T-helper 17 cell (primary cell): ENCODE measurements around the gene ACP4. TPM values are rescaled to one million over a fixed set of nuclear protein-coding genes. Genes with fewer than 3 reads are reported as not detected.
A peak's percentile ranks its signal among the peaks of the same experiment; 100 is the strongest.
"Not testable (repeated sequence)": the region's sequence is repeated elsewhere in the genome, so short reads cannot be mapped to it uniquely, and the experiment has no call there.

Source experiments
- ATAC-seq: fragments of 150-1000 bp; cut with Tn5 transposase; 2 replicates; pipeline ENCODE4 v1.10.0; 2021; ENCODE audit warnings: mild to moderate bottlenecking, moderate library complexity
- DNase-seq, 3 donors: peaks; one replicate each; pipeline versions ENCODE4 v3.0.0 to v3.0.0-alpha.2; 2020 to 2021
- H3K9me3 ChIP-seq: one replicate; pipeline ENCODE4 v1.7.0; 2013; ENCODE audit warnings: low read length, mild to moderate bottlenecking; ENCODE audit not compliant: control insufficient read depth, poor library complexity, severe bottlenecking
- H3K27ac Mint-ChIP-seq: one replicate; pipeline ENCODE4 v1.8.0; 2022; ENCODE audit warnings: mild to moderate bottlenecking, moderate library complexity, mixed read lengths
- H3K27me3 Mint-ChIP-seq: one replicate; pipeline ENCODE4 v1.8.0; 2022; ENCODE audit warnings: mixed read lengths
- H3K36me3 Mint-ChIP-seq: one replicate; pipeline ENCODE4 v1.8.0; 2022; ENCODE audit warnings: low read depth, mixed read lengths
- H3K4me1 Mint-ChIP-seq: one replicate; pipeline ENCODE4 v1.8.0; 2022; ENCODE audit warnings: mild to moderate bottlenecking, mixed read lengths
- H3K4me3 Mint-ChIP-seq: one replicate; pipeline ENCODE4 v1.8.0; 2022; ENCODE audit warnings: mild to moderate bottlenecking, moderate library complexity, mixed read lengths
- total RNA-seq, 4 donors: library from RNA in 2 of 4; stranded (reverse) in 2 of 4; gene quantifications; one replicate each; pipeline ENCODE4 v1.2.3 and lab custom pipeline; 2022 to 2026

The ACP4 gene
- total RNA-seq, 2 donors from 2014 or later, result not detected

DNA sequence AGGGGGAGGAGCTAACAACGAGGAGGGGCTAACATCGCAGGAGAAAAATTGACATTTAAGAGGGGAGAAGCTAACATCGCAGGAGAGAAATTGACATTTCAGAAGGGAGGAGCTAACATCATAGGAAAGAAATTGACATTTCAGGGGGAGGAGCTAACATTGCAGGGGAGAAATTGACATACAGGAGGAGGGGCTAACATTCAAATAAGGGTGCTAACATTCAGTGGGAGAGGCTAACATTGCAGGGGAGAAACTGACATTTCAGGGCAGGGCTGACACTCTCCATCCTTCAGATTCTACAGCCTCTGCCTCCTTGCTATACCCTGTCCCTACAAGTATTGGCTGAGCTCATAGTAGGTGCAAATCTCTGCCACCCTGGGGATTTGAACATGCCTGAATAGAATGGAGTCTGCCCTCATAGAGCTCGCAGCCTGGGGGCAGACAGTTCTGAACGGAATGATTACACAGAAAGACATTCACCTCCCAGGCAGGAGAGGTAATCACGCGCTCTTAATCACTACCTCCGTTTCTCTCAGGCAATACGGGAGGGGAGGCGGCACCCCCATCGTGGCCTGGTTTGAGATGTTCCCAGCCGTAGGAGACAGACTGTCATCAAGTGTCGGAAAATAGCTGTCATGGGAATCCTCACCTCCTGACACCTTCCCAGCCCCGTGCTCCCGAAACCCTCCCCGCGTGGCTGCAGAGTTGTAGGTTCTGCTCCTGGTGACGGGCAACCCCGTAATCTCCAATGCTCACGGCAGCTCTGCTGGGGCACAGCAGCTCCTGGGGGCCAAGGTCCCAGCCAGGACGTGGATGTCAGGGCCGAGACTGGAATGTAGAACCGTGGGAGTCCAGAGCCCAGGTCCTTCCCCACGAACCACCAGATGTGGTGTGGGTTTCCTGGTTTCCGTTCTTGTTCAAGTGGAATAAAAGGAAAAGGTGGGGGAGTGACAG is 10.4 kb upstream of the ACP4 start:
- H3K27ac Mint-ChIP-seq, result peak overlapping the region; percentile 37
- ATAC-seq, result no peak
- H3K4me3 Mint-ChIP-seq, result no peak overlapping the region
- H3K27me3 Mint-ChIP-seq, result peaks cover 65% of the 10 kb centered on the region
- H3K36me3 Mint-ChIP-seq, result no peaks in the 10 kb centered on the region
- H3K9me3 ChIP-seq, result no peaks in the 10 kb centered on the region
- H3K4me1 Mint-ChIP-seq, result peaks cover 2% of the 10 kb centered on the region
- no peak for DNase-seq

DNA sequence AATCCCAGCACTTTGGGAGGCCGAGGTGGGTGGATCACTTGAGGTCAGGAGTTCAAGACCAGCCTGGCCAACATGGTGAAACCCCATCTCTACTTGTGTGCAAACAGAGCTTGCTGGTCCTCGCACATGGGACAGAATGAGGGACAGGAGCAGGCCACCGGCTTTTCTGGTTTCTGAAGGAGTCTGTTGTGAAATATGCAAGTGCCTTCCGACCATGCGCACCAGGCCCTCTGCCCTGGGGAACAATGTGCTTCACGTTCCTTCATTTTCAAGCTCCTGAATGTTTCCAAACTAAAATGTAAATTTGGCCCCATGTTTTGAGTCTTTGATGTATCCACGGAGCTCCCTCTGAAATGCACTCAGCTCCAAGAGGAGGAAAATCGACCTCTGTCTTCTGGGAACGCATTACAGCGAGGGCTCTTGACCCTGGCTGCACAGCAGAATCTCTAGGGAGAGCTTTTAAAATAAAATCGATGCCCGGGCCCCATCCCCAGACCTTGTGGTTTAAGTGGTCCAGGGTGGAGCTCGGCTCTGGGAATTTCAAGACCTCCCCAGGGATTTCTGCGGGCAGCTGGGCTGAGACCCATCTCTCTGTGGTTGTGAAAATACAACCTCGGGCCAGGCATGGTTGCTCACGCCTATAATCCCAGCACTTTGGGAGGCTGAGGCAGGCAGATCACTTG is 9.3 kb upstream of the ACP4 start:
- peaks cover 2% of the 10 kb centered on the region for H3K4me1 Mint-ChIP-seq
- no peak overlapping the region for H3K27ac Mint-ChIP-seq
- H3K36me3 Mint-ChIP-seq, result no peaks in the 10 kb centered on the region
- H3K4me3 Mint-ChIP-seq, result no peak overlapping the region
- peaks cover 60% of the 10 kb centered on the region for H3K27me3 Mint-ChIP-seq
- H3K9me3 ChIP-seq, result no peaks in the 10 kb centered on the region
- ATAC-seq (no peak), DNase-seq (no peak)

DNA sequence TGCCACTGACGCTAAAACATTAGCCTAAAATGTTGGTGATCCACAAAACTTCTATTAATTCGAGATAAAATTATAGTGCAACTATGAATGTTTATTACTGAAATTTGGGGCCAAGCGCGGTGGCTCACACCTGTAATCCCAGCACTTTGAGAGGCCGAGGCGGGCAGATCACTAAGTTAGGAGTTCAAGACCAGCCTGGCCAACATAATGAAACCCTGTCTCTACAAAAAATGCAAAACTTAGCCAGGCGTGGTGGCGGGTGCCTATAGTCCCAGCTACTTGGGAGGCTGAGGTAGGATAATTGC is 6.4 kb upstream of the ACP4 start:
- not testable (repeated sequence) for H3K9me3 ChIP-seq, ATAC-seq, H3K4me3 Mint-ChIP-seq, DNase-seq, H3K27ac Mint-ChIP-seq, H3K4me1 Mint-ChIP-seq, H3K36me3 Mint-ChIP-seq
- H3K27me3 Mint-ChIP-seq, result peaks cover 38% of the 10 kb centered on the region

DNA sequence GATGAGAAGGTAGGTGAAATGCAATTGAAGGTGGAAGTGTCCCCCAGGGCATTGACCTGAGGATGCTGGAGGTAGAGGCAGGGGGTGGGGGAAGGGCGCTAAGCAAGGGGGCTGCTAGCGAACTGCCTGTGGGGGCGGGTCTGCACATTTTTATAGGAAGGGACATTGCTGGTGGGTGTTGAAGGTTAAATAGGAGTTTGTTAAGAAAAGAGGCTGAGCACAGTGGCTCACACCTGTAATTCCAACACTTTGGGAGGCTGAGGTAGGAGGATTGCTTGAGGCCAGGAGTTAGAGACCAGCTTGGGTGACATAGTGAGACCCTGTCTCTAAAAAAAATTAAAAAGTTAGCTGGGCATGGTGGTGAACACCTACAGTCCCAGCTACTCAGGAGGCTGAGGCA is 5.5 kb upstream of the ACP4 start:
- peak overlapping the region; percentile 39 for H3K27ac Mint-ChIP-seq
- no peaks in the 10 kb centered on the region for H3K36me3 Mint-ChIP-seq
- ATAC-seq (no peak), DNase-seq (no peak)
- peaks cover 29% of the 10 kb centered on the region for H3K27me3 Mint-ChIP-seq
- no peaks in the 10 kb centered on the region for H3K4me1 Mint-ChIP-seq
- H3K4me3 Mint-ChIP-seq, result no peak overlapping the region
- H3K9me3 ChIP-seq, result no peaks in the 10 kb centered on the region

DNA sequence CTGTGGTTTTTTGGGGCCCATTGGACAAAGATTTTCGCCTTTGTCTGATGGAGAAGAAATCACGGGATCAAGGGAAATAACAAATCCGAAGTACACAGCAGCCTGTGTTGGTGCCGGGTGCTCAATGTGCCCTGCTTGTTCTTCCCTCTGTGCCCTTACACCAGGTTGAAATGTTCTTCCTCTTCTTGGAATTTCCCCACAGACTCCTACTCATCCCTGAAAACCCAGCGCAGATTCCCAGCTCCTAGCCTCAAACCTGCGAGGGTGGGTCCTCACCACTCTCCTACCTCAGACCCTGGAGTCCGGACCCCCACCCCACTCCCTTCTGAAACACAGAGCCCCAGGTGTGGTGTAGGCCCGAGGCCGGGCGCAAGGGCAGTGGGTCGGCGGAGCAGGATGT is 4.9 kb upstream of the ACP4 start:
- no peak for ATAC-seq
- Mint-ChIP-seq H3K4me3 (no peak overlapping the region), H3K27ac (no peak overlapping the region), H3K36me3 (no peaks in the 10 kb centered on the region), H3K27me3 (peaks cover 23% of the 10 kb centered on the region), H3K4me1 (no peaks in the 10 kb centered on the region)
- DNase-seq, result no peak
- H3K9me3 ChIP-seq, result no peaks in the 10 kb centered on the region

DNA sequence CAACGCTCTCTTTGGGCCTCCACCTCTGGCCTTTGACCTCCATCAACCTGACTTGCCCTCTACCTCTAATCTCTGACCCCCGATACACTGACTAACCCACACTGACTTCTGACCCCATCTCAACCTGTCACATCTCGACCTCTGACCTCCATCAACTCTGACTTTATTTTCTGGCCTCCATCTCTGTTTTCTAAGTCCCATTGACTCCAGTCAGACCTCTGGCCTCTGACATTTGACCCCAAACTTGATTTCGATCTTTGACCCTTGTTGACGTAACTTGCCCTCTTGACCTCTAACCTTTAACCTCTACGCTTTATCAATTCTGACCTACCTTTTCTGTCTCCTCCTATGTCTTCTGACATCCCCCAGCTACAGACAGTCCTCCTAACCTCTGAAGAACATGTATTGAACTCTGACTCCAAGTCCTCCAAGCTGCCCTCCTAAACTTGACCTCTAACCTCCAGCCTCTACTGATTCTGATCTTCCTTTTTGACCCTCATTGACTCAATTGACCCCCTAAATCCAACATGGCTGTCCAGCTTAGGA is 780 bp downstream of the ACP4 start:
- H3K36me3 Mint-ChIP-seq, result no peaks in the 10 kb centered on the region
- no peaks in the 10 kb centered on the region for H3K9me3 ChIP-seq
- DNase-seq, result no peak
- H3K4me1 Mint-ChIP-seq, result peaks cover 4% of the 10 kb centered on the region
- no peaks in the 10 kb centered on the region for H3K27me3 Mint-ChIP-seq
- H3K4me3 Mint-ChIP-seq, result no peak overlapping the region
- no peak for ATAC-seq
- peak overlapping the region; percentile 82 for H3K27ac Mint-ChIP-seq

DNA sequence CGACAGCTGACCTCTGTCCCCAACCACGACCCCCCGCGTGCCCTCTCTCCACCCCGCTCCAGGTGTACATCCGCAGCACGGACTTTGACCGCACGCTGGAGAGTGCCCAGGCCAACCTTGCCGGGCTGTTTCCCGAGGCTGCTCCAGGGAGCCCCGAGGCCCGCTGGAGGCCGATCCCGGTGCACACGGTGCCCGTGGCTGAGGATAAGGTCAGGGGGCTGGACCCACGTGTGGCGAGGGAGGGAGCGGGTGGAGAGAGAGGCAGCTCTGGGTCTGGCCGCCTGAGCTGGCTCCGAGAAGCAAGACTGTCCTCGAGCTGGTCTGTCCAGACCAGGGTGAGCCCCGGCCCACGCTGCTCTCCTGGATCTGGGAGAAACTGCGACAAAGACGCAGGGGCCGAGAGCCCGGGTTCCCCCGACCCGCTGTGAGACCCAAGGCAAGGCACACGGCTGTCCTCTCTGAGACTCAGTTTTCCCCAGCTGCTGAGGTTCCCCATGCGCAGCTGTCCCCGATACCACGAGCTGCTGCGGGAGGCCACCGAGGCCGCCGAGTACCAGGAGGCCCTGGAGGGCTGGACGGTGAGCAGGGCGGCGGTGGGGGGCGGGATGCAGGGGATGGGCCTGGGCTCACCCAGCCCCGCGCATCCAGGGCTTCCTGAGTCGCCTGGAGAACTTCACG is 1.5 kb downstream of the ACP4 start:
- Mint-ChIP-seq H3K4me3 (no peak overlapping the region), H3K4me1 (peaks cover 4% of the 10 kb centered on the region), H3K27me3 (no peaks in the 10 kb centered on the region), H3K36me3 (no peaks in the 10 kb centered on the region), H3K27ac (peak overlapping the region; percentile 82)
- ATAC-seq (no peak), DNase-seq (no peak)
- H3K9me3 ChIP-seq, result no peaks in the 10 kb centered on the region

DNA sequence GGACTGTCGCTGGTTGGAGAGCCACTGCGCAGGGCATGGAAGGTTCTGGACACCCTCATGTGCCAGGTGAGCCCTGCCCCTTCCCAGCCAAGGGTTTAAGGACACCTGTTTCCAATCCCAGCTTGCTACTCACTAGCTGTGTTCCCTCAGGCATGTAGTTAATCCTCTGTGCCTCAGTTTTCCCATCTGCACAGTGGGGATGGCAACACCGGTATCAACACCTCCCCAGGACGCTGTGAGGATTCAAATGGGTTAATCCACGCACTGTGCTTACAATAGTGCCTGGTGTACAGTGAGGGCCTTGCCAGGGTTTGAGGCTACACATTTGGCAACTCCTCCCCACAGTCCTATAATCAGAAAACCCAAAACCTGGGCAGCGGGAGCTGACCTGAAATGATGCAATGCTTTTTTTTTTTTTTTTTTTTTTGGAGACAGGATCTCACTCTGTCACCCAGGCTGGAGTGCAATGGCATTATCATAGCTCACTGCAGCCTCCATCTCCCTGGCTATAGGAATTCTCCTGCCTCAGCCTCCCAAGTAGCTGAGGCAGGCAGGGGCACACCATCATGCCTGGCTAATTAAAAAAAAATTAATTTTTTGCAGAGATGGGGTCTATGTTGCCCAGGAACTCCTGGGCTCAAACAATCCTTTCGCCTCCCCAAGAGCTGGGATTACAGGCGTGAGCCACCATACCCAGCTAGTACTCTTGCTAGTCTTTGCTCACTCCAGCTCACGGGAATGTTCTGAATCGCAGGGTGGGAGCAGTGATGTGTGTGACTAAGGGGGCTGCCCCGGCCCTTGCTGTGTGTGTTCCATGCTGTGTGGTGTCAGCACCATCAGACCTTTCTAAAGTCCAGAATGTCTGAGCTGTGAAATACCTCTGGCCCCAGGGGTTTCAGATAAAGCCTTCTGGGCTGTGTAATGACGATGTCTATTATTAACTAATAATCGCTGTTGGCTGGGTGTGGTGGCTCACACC is 2.3 kb downstream of the ACP4 start:
- Mint-ChIP-seq H3K4me1 (peaks cover 4% of the 10 kb centered on the region), H3K36me3 (no peaks in the 10 kb centered on the region), H3K27ac (no peak overlapping the region), H3K4me3 (no peak overlapping the region), H3K27me3 (no peaks in the 10 kb centered on the region)
- DNase-seq (no peak), ATAC-seq (no peak)
- no peaks in the 10 kb centered on the region for H3K9me3 ChIP-seq

DNA sequence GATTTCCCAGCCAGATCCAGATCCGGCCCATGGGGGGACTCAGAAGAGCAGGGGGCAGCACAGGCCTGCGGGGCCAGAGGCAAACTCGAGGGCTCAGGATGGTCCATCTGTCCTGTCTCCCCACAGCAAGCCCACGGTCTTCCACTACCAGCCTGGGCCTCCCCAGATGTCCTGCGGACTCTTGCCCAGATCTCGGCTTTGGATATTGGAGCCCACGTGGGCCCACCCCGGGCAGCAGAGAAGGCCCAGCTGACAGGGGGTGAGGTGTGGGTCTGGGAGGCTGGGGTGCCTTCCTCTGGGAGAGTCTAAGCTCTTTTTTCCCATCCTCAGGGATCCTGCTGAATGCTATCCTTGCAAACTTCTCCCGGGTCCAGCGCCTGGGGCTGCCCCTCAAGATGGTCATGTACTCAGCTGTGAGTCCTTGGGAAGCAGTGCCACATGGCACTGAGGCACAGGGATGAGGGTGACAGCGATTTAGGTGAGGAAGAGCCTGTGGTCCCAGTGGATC is 3.4 kb downstream of the ACP4 start:
- ATAC-seq (no peak), DNase-seq (no peak)
- no peak overlapping the region for H3K4me3 Mint-ChIP-seq
- H3K36me3 Mint-ChIP-seq, result no peaks in the 10 kb centered on the region
- H3K9me3 ChIP-seq, result no peaks in the 10 kb centered on the region
- no peak overlapping the region for H3K27ac Mint-ChIP-seq
- H3K27me3 Mint-ChIP-seq, result no peaks in the 10 kb centered on the region
- H3K4me1 Mint-ChIP-seq, result peaks cover 4% of the 10 kb centered on the region

DNA sequence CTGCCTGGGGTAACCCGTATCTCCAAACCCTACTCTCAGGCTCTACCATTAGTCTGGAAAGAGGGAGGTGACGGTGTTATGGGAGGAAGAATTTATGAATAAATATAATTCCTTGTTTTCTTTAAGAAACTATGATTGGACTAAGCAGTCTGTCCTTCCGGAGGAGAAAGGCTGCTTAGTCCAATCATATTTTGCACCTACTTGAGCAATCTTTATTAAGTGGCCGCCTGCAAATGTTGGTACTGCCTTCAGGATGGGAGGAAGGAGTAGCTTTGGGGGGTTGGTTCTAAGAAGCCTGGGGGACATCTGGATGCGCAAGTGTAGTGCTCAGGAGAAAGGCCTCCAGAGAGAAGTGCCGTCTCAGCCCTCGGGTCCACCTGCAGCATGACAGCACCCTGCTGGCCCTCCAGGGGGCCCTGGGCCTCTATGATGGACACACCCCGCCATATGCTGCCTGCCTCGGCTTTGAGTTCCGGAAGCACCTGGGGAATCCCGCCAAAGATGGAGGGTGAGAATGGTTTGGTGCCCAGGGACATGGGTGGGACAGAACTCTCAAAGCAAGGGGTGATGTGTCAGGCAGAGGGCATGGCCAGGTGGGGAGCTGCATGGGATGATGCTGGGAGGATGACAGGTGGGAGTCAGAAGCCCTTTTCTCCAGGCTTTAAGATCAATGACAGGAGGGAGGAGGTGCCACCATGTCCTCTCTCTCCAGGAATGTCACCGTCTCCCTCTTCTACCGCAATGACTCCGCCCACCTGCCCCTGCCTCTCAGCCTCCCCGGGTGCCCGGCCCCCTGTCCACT is 4.1 kb downstream of the ACP4 start:
- H3K27me3 Mint-ChIP-seq, result no peaks in the 10 kb centered on the region
- no peaks in the 10 kb centered on the region for H3K36me3 Mint-ChIP-seq
- H3K9me3 ChIP-seq, result no peaks in the 10 kb centered on the region
- peak; percentile 53 for ATAC-seq
- no peak overlapping the region for H3K27ac Mint-ChIP-seq
- H3K4me3 Mint-ChIP-seq, result peak overlapping the region; percentile 31
- peaks cover 4% of the 10 kb centered on the region for H3K4me1 Mint-ChIP-seq
- no peak for DNase-seq

DNA sequence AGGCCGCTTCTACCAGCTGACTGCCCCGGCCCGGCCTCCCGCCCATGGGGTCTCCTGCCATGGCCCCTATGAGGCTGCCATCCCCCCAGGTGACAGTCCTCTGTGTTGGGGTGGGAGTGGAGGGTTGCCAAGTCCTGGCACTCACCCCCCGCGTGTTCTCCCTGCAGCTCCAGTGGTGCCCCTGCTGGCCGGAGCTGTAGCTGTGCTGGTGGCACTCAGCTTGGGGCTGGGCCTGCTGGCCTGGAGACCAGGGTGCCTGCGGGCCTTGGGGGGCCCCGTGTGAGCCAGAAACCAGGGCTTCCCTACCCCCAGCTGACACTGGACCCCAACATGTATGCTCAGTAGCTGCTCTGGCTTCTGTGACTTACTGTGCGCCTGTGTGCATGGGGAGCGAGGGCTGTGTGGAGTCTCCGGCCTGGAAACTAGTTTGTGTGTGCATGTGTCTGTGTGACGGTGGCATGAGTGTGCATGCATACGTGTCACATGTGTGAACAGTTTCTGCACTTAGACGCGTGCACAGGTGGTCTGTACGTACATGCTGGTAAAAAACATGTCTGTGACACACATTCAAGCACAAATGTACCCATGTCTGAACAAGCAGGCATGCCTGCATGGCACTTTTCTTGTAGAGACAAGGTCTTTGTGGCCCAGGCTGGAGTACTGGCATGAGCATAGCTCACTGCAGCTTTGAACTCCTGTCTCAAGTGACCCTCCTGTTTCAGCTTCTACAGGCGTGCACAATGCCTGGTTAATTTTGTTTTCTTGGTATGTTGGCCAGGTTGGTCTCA is 4.9 kb downstream of the ACP4 start:
- DNase-seq, result no peak
- no peaks in the 10 kb centered on the region for H3K36me3 Mint-ChIP-seq
- H3K9me3 ChIP-seq, result no peaks in the 10 kb centered on the region
- peak; percentile 24 for ATAC-seq
- peak overlapping the region; percentile 19 for H3K4me3 Mint-ChIP-seq
- H3K27me3 Mint-ChIP-seq, result no peaks in the 10 kb centered on the region
- peaks cover 4% of the 10 kb centered on the region for H3K4me1 Mint-ChIP-seq
- no peak overlapping the region for H3K27ac Mint-ChIP-seq
